Measurements from ENCODE around the gene FREM3. TPM values are rescaled to one million over a fixed set of nuclear protein-coding genes. Genes with fewer than 3 reads are reported as not detected.
A peak's percentile ranks its signal among the peaks of the same experiment; 100 is the strongest.
"Not testable (repeated sequence)": the region's sequence is repeated elsewhere in the genome, so short reads cannot be mapped to it uniquely, and the experiment has no call there.

The FREM3 gene
- total and polyA plus RNA-seq, 5 donors from 2014 or later, result 0.14 to 0.48 (median 0.30) TPM; not detected in 1

DNA sequence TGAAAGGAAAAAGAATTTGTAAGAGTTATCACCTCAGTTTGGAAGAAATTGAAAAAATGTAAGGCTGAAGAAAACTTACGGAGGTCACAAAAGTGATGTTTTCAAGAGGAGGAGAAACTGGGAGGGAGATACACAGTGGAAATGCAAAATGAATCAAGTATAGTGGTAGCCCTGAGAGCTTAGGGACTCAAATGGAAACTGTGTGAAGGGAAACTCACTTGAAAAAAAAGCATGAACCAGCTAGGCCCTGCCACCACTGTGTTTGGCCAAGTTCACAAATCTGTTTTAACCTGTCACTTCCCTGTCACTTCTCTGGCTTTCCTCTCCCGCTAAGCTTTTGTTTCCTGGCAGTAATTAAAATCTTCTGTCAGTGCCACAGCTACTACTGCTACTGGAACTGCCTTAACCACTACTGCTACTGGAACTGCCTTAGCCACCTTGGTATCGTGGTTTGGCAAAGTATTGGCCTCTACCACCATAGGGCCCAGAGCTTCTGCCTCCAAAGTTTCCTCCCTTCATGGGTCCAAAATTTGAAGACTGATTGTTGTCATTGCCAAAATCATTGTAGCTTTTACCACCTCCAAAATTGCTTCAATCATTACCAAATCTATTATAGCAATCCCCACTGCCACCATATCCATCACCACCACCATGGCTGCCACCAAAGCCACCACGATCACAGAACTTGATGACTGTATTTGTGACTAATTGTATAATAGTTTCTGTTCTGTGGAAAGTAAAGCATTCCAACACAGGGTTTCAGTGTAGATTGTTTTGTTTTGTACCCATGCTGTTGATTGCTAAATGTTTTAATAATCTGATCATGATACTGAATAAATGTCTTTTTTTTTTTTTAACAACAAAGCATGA lies 145.5 kb downstream of the FREM3 start:
- peaks cover 12 to 22% (median 16%) of the 10 kb centered on the region in 4 donors for H3K4me1 Mint-ChIP-seq
- peaks cover 35% of the 10 kb centered on the region for H3K36me3 ChIP-seq (ENCODE audit: control insufficient read depth, insufficient read depth, low read length)
- H3K9me3 ChIP-seq (ENCODE audit: control insufficient read depth in 2 of 2, low read length in 2 of 2), result no peaks in the 10 kb centered on the region
- H3K9me3 Mint-ChIP-seq, result no peaks in the 10 kb centered on the region
- H3K4me1 ChIP-seq (ENCODE audit: control insufficient read depth, insufficient read depth, low read length, poor library complexity, severe bottlenecking), result peaks cover 5% of the 10 kb centered on the region
- H3K36me3 Mint-ChIP-seq, result peaks cover 27% of the 10 kb centered on the region
- DNase-seq, result no peak
- no peaks in the 10 kb centered on the region for H3K27me3 Mint-ChIP-seq
- no peak overlapping the region for H3K4me3 Mint-ChIP-seq
- no peak overlapping the region for H3K27ac ChIP-seq (ENCODE audit: insufficient read depth, low read length, poor library complexity, severe bottlenecking)
- H3K27me3 ChIP-seq (ENCODE audit: control insufficient read depth, insufficient read depth, low read length), result no peaks in the 10 kb centered on the region
- H3K27ac Mint-ChIP-seq, result peak overlapping the region in 1 of 3 donors; percentile 70
- H3K4me3 ChIP-seq (ENCODE audit: low read depth, low read length), result no peak overlapping the region
- ATAC-seq (ENCODE audit: low read depth in 2 of 2), result no peak

DNA sequence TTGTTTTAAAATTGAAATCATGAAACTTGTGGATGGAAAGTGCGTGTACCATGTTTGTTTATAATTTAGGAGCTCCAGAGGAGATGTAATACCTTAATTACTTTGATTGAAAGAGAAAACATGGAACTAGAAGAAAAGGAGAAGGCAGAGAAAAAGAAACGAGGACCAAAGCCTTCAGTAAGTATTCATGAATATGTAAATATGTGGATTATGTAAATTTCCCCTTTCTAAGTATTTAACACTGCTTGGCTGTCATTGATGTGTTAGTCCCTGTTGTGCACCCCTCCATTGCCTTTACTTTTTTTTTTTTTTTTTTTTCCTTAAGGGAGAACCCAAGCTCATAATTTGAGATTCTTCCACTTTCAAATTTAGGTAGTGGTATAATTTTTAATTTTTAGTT lies 150.5 kb downstream of the FREM3 start:
- ATAC-seq (ENCODE audit: low read depth in 2 of 2) (no peak), DNase-seq (no peak)
- Histone ChIP-seq H3K4me1 (ENCODE audit: control insufficient read depth, insufficient read depth, low read length, poor library complexity, severe bottlenecking) (no peaks in the 10 kb centered on the region), H3K27ac (ENCODE audit: insufficient read depth, low read length, poor library complexity, severe bottlenecking) (no peak overlapping the region), H3K36me3 (ENCODE audit: control insufficient read depth, insufficient read depth, low read length) (peaks cover 83% of the 10 kb centered on the region), H3K4me3 (ENCODE audit: low read depth, low read length) (no peak overlapping the region), H3K27me3 (ENCODE audit: control insufficient read depth, insufficient read depth, low read length) (no peaks in the 10 kb centered on the region), H3K9me3 (ENCODE audit: control insufficient read depth in 2 of 2, low read length in 2 of 2) (no peaks in the 10 kb centered on the region)
- no peak overlapping the region for H3K4me3 Mint-ChIP-seq
- H3K4me1 Mint-ChIP-seq, result peaks cover 16 to 23% (median 19%) of the 10 kb centered on the region in 4 donors
- no peaks in the 10 kb centered on the region for H3K27me3 Mint-ChIP-seq
- peaks cover 51% of the 10 kb centered on the region for H3K36me3 Mint-ChIP-seq
- H3K9me3 Mint-ChIP-seq, result no peaks in the 10 kb centered on the region
- peak overlapping the region in 2 of 3 donors; percentile 2 to 42 for H3K27ac Mint-ChIP-seq

DNA sequence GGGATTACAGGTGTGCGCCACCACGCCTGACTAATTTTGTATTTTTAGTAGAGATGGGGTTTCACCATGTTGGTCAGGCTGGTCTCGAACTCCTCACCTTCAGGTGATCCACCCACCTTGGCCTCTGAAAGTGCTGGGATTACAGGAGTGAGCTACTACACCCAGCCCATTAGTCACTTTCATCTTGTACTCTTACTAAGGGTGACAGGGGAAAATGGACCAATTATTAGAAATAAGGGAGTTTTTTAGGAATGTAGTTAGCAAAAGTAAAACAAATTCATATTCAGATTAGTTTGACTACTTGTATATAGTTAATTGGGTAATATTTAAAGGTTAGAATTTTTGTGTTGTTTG lies 160.8 kb downstream of the FREM3 start:
- H3K27me3 ChIP-seq (ENCODE audit: control insufficient read depth, insufficient read depth, low read length), result no peaks in the 10 kb centered on the region
- H3K27ac Mint-ChIP-seq, result peak overlapping the region in 1 of 3 donors; percentile 38
- H3K27me3 Mint-ChIP-seq, result no peaks in the 10 kb centered on the region
- no peak for DNase-seq
- H3K4me1 ChIP-seq (ENCODE audit: control insufficient read depth, insufficient read depth, low read length, poor library complexity, severe bottlenecking), result no peaks in the 10 kb centered on the region
- H3K9me3 Mint-ChIP-seq, result no peaks in the 10 kb centered on the region
- H3K4me3 ChIP-seq (ENCODE audit: low read depth, low read length), result no peak overlapping the region
- peaks cover 16 to 24% (median 18%) of the 10 kb centered on the region in 4 donors for H3K4me1 Mint-ChIP-seq
- peaks cover 76% of the 10 kb centered on the region for H3K36me3 Mint-ChIP-seq
- H3K4me3 Mint-ChIP-seq, result no peak overlapping the region
- H3K36me3 ChIP-seq (ENCODE audit: control insufficient read depth, insufficient read depth, low read length), result peaks cover 98% of the 10 kb centered on the region
- ATAC-seq (ENCODE audit: low read depth in 2 of 2), result no peak
- no peaks in the 10 kb centered on the region for H3K9me3 ChIP-seq (ENCODE audit: control insufficient read depth in 2 of 2, low read length in 2 of 2)
- H3K27ac ChIP-seq (ENCODE audit: insufficient read depth, low read length, poor library complexity, severe bottlenecking), result no peak overlapping the region

DNA sequence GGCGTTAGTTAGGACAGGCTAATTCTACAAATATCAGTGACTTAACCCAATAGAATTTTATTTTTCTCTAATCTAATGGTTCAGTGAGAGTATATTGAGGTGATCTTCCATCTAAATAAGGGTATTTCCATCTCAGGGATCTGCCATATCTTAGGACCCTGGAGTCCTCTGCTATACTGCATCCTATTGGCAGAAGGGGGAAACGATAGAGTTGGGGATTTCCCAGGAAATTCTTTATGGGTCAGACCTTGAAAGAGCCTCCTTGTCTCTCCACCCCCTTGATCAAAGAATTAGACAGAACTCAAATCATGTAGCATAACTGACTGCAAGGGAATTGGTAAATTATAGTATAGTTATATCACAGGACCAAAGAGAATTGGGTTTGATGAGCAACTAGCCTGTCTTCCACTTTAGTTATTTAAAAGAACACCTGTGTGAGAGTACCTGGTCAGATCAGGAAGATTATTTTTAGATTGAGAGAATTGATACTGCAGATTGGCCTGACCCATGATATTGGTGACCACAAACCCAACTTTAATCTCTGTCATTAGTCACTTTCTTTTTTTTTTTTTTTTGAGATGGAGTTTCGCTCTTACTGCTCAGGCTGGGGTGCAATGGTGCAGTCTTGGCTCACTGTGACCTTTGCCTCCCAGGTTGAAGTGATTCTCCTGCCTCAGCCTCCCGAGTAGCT lies 161.4 kb downstream of the FREM3 start:
- Mint-ChIP-seq H3K27me3 (no peaks in the 10 kb centered on the region), H3K4me1 (peaks cover 16 to 24% (median 18%) of the 10 kb centered on the region in 4 donors), H3K27ac (peak overlapping the region in 1 of 3 donors; percentile 38), H3K9me3 (no peaks in the 10 kb centered on the region), H3K36me3 (peaks cover 70% of the 10 kb centered on the region), H3K4me3 (no peak overlapping the region)
- no peaks in the 10 kb centered on the region for H3K9me3 ChIP-seq (ENCODE audit: control insufficient read depth in 2 of 2, low read length in 2 of 2)
- peaks cover 99% of the 10 kb centered on the region for H3K36me3 ChIP-seq (ENCODE audit: control insufficient read depth, insufficient read depth, low read length)
- no peak overlapping the region for H3K4me3 ChIP-seq (ENCODE audit: low read depth, low read length)
- no peak for DNase-seq
- H3K4me1 ChIP-seq (ENCODE audit: control insufficient read depth, insufficient read depth, low read length, poor library complexity, severe bottlenecking), result no peaks in the 10 kb centered on the region
- no peaks in the 10 kb centered on the region for H3K27me3 ChIP-seq (ENCODE audit: control insufficient read depth, insufficient read depth, low read length)
- no peak for ATAC-seq (ENCODE audit: low read depth in 2 of 2)
- H3K27ac ChIP-seq (ENCODE audit: insufficient read depth, low read length, poor library complexity, severe bottlenecking), result peak overlapping the region; percentile 17

DNA sequence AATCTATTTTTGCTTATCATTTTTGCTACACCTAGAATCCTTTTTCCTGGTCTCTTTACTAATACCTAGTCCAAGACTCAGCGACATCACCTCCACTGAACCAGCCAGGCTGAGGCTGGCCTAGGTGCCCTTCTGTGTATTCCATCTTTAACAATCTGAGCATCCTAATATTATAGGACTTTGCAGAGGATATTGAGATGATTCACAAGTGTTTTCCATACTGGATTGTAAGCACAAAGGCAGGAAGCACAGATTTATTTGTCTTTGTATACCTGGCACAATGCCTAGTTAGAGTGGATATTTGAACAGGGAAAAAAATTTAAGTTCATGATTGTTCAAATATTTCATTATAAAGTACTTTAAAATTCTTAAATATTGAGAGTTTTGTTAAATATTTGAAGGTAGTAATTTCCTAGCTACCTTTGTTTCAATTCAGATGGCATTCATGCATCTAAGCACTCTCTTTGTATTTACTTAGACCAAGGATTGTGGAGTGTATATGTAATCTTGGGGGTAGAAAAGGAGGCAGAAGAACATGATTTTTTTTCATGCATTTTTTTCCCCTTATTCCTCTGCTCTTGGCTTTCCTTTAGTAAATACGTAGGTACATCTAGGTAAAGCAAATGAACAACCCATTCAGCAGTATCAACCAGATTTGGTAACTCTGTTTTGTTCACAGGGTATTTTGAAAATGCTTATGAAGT lies 168.5 kb downstream of the FREM3 start:
- ATAC-seq (ENCODE audit: low read depth in 2 of 2), result no peak
- Histone ChIP-seq H3K27ac (ENCODE audit: insufficient read depth, low read length, poor library complexity, severe bottlenecking) (peak overlapping the region; percentile 0), H3K27me3 (ENCODE audit: control insufficient read depth, insufficient read depth, low read length) (no peaks in the 10 kb centered on the region), H3K9me3 (ENCODE audit: control insufficient read depth in 2 of 2, low read length in 2 of 2) (no peaks in the 10 kb centered on the region), H3K36me3 (ENCODE audit: control insufficient read depth, insufficient read depth, low read length) (peaks cover 97% of the 10 kb centered on the region), H3K4me1 (ENCODE audit: control insufficient read depth, insufficient read depth, low read length, poor library complexity, severe bottlenecking) (no peaks in the 10 kb centered on the region), H3K4me3 (ENCODE audit: low read depth, low read length) (no peak overlapping the region)
- peaks cover 11 to 26% (median 17%) of the 10 kb centered on the region in 4 donors for H3K4me1 Mint-ChIP-seq
- no peak for DNase-seq
- no peak overlapping the region for H3K4me3 Mint-ChIP-seq
- peaks cover 56% of the 10 kb centered on the region for H3K36me3 Mint-ChIP-seq
- no peaks in the 10 kb centered on the region for H3K9me3 Mint-ChIP-seq
- H3K27ac Mint-ChIP-seq, result peak overlapping the region in 1 of 3 donors; percentile 73
- H3K27me3 Mint-ChIP-seq, result no peaks in the 10 kb centered on the region

DNA sequence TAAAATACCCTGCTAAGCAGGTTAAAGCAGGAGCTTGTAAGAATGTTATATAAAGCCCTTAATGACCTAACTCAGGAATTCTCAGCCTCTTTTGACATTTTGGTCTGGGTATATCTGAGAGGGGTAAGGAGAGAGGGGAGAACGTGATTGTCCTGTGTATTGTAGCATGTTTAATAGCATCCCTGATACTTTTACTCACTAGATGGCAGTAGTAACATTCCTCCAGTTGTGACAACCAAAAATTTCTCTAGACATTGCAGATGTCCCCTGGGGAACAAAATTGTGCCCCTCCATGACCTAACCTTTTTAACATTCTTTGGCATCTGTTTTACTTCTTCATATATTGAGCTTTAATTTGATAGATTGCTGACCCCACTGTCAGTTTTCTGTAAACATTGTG lies 169.1 kb downstream of the FREM3 start:
- Histone ChIP-seq H3K4me3 (ENCODE audit: low read depth, low read length) (no peak overlapping the region), H3K27me3 (ENCODE audit: control insufficient read depth, insufficient read depth, low read length) (no peaks in the 10 kb centered on the region), H3K36me3 (ENCODE audit: control insufficient read depth, insufficient read depth, low read length) (peaks cover 97% of the 10 kb centered on the region), H3K27ac (ENCODE audit: insufficient read depth, low read length, poor library complexity, severe bottlenecking) (no peak overlapping the region), H3K4me1 (ENCODE audit: control insufficient read depth, insufficient read depth, low read length, poor library complexity, severe bottlenecking) (no peaks in the 10 kb centered on the region), H3K9me3 (ENCODE audit: control insufficient read depth in 2 of 2, low read length in 2 of 2) (no peaks in the 10 kb centered on the region)
- Mint-ChIP-seq H3K4me3 (no peak overlapping the region), H3K9me3 (no peaks in the 10 kb centered on the region), H3K27ac (peak overlapping the region in 1 of 3 donors; percentile 73), H3K36me3 (peaks cover 55% of the 10 kb centered on the region), H3K4me1 (peaks cover 11 to 27% (median 18%) of the 10 kb centered on the region in 4 donors), H3K27me3 (no peaks in the 10 kb centered on the region)
- DNase-seq, result peak in 1 of 3 donors; percentile 5
- ATAC-seq (ENCODE audit: low read depth in 2 of 2), result no peak

DNA sequence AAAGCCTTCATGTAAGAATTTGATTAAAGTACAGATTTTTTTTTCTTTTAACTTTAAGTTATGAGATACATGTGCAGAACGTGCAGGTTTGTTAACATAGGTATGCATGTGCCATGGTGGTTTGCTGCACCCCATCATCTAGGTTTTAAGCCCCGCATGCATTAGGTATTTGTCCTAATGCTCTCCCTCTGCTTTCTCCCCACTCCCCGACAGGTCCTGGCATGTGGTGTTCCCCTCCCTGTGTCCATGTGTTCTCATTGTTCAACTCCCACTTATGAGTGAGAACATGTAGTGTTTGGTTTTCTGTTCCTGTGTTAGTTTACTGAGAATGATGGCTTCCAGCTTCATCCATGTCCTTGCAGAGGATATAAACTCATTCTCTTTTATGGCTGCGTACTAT lies 172.4 kb downstream of the FREM3 start:
- not testable (repeated sequence) for ATAC-seq (ENCODE audit: low read depth in 2 of 2); H3K9me3 ChIP-seq (ENCODE audit: control insufficient read depth in 2 of 2, low read length in 2 of 2); H3K9me3 Mint-ChIP-seq; H3K4me3 Mint-ChIP-seq; DNase-seq; H3K27ac Mint-ChIP-seq; H3K4me3 ChIP-seq (ENCODE audit: low read depth, low read length); H3K27ac ChIP-seq (ENCODE audit: insufficient read depth, low read length, poor library complexity, severe bottlenecking); H3K27me3 ChIP-seq (ENCODE audit: control insufficient read depth, insufficient read depth, low read length); H3K27me3 Mint-ChIP-seq; H3K4me1 ChIP-seq (ENCODE audit: control insufficient read depth, insufficient read depth, low read length, poor library complexity, severe bottlenecking)
- H3K36me3 ChIP-seq (ENCODE audit: control insufficient read depth, insufficient read depth, low read length), result peaks cover 97% of the 10 kb centered on the region
- Mint-ChIP-seq H3K4me1 (peaks cover 17 to 34% (median 31%) of the 10 kb centered on the region in 4 donors), H3K36me3 (peaks cover 59% of the 10 kb centered on the region)

Data from CD4-positive, CD25-positive, alpha-beta regulatory T cell (primary cell).